Heart left ventricle (tissue), 16 donors: ENCODE measurements around the gene ABCC9. TPM values are rescaled to one million over a fixed set of nuclear protein-coding genes. Genes with fewer than 3 reads are reported as not detected.

Experiments
- ATAC-seq, 4 donors: fragments of 200-7000 bp; cut with Tn5 transposase; one replicate each; pipeline ENCODE4 v1.9.1; 2020 to 2022; ENCODE audit warnings: moderate library complexity in 4 of 4, mild to moderate bottlenecking in 3 of 4, moderate number of reproducible peaks in 1 of 4
- DNase-seq, 5 donors: peaks; one replicate each; pipeline ENCODE4 v3.0.0-alpha.2; 2020
- H3K27ac ChIP-seq, 12 donors: fragments of 200-600 bp; sonication (generic) in 4 of 12; one replicate each; pipeline versions ENCODE4 v1.5.0 to v1.8.0; 2016 to 2022; ENCODE audit warnings: mild to moderate bottlenecking in 2 of 12
- H3K27me3 ChIP-seq, 9 donors: fragments of 200-600 bp; sonication (generic) in 2 of 9; one replicate each; pipeline versions ENCODE4 v1.5.1 to v1.8.0; 2016 to 2022; ENCODE audit warnings: mild to moderate bottlenecking in 3 of 9
- H3K36me3 ChIP-seq, 9 donors: fragments of 200-600 bp; sonication (generic) in 2 of 9; one replicate each; pipeline versions ENCODE4 v1.5.0 to v1.8.0; 2018 to 2022; ENCODE audit warnings: mild to moderate bottlenecking in 2 of 9
- H3K4me1 ChIP-seq, 12 donors: fragments of 200-600 bp; sonication (generic) in 4 of 12; one replicate each; pipeline versions ENCODE4 v1.5.0 to v1.8.0; 2016 to 2022; ENCODE audit warnings: mild to moderate bottlenecking in 3 of 12
- H3K4me3 ChIP-seq, 12 donors: fragments of 200-600 bp; sonication (generic) in 4 of 12; one replicate each; pipeline versions ENCODE4 v1.5.0 to v1.8.0; 2017 to 2022; ENCODE audit warnings: mild to moderate bottlenecking in 9 of 12, moderate library complexity in 4 of 12
- H3K9me3 ChIP-seq, 12 donors: fragments of 200-600 bp; sonication (generic) in 4 of 12; one replicate each; pipeline versions ENCODE4 v1.5.0 to v1.8.0; 2016 to 2022; ENCODE audit warnings: mild to moderate bottlenecking in 1 of 12
- CTCF ChIP-seq, 12 donors: fragments of 200-600 bp; sonication (generic) in 4 of 12; IDR thresholded peaks; one replicate each; pipeline versions ENCODE4 v1.5.0 to v1.8.0; 2018 to 2022; ENCODE audit warnings: antibody characterized with exemption in 12 of 12, mild to moderate bottlenecking in 5 of 12
- POLR2A ChIP-seq, 2 donors: fragments of 450-650 bp; IDR thresholded peaks; one replicate each; pipeline ENCODE4 v1.6.1; 2017; ENCODE audit warnings: antibody characterized with exemption in 2 of 2, mild to moderate bottlenecking in 2 of 2, moderate library complexity in 2 of 2
- WGBS, 4 donors: extraction: QIAGEN DNeasy Blood & Tissue Kit in 2 of 4; methylation state at CpG; one replicate each; pipeline versions ENCODE4 v1.1.5 to v1.1.7; 2013 to 2018; 5-methylcytosine and 5-hydroxymethylcytosine counted together
- intact Hi-C, 10 donors: fragments of 100-400 bp; cut with DNase I; formaldehyde crosslinking; loops; one replicate each; pipeline versions ENCODE4 v1.11.1 to v1.14.2; 2022
- polyA plus RNA-seq, 2 donors: library from polyadenylated mRNA; stranded (reverse); fragments of 200-250 nt; gene quantifications; one replicate each; pipeline ENCODE4 v1.2.3, GENCODE V29; 2013
- total RNA-seq, 9 donors: library from RNA; depleted of rRNA in 2 of 9; stranded (reverse); fragments of >200 nt in 2 of 9; fragmentation: NEBNext Ultra II Directional in 3 of 9; extraction: Animal tissue kit (Norgen Biotek cat#: 25700) in 3 of 9; gene quantifications; one replicate each; pipeline versions ENCODE4 v1.1.0 to v1.2.4, GENCODE V29; 2016 to 2023
- donor health status: ischemic (EF 13 %, LVEDD 7.1; RV severe dilation, severe dysfunction).
- donor health status: healthy with polysubstance abuse.
- donor health status: DM: no; HTN: yes; CAD: no.
- donor health status: DM: no; HTN: no; CAD: no.
- donor health status: ischemic (EF 25% LVEDD 6.9; RV normal size, moderate dysfunction).
- donor health status: ischemic (EF 25% LVEDD 5.7; RV mildly dilated, moderate dysfunction).
- donor health status: healthy.
- donor health status: DM: yes; HTN: yes; CAD: no.
- donor health status: ischemic (EF 35%, LVEDD 5.7; RV mildly dilated, moderate dysfunction).
- donor health status: nonischemic (EF 11% LVEDD 7.7; RV severe dilation, severe dysfunction).
- donor health status: DM: yes; HTN: yes; CAD: no.
- donor health status: PGD.
- donor health status: ischemic (EF 29% LVEDD 5.4; RV normal size, mild dysfunction).
- donor health status: nonischemic (EF 23%, LVEDD 6.1; RV moderate dilation, normal function).

Gene ABCC9
- total and polyA plus RNA-seq, 11 donors, result 14.1 to 103 (median 70.8) TPM

GRCh38 chr12:21837847-21838246, 103.4 kb downstream of the ABCC9 start:
- no peak overlapping the region for H3K4me3 ChIP-seq
- 80 to 87% (median 83%) methylated on average over 2 of the region's 2 CpGs for WGBS, 4 donors
- H3K4me1 ChIP-seq, result no peaks in the 10 kb centered on the region
- no peak for TF ChIP-seq CTCF (IDR thresholded peaks at IDR 0.05)
- no peak for TF ChIP-seq POLR2A (IDR thresholded peaks at IDR 0.05)
- H3K36me3 ChIP-seq, result peaks cover 0 to 92% (median 33%) of the 10 kb centered on the region in 9 donors
- intact Hi-C loops, result loop anchor here in 1 of 10 donors (5.0 kb wide), 1 partner anchor 84 kb away; no protein-coding TSS in a partner anchor
- H3K27me3 ChIP-seq, result no peaks in the 10 kb centered on the region
- ATAC-seq (no peak), DNase-seq (no peak)
- H3K27ac ChIP-seq, result no peak overlapping the region
- H3K9me3 ChIP-seq, result no peaks in the 10 kb centered on the region

DNA sequence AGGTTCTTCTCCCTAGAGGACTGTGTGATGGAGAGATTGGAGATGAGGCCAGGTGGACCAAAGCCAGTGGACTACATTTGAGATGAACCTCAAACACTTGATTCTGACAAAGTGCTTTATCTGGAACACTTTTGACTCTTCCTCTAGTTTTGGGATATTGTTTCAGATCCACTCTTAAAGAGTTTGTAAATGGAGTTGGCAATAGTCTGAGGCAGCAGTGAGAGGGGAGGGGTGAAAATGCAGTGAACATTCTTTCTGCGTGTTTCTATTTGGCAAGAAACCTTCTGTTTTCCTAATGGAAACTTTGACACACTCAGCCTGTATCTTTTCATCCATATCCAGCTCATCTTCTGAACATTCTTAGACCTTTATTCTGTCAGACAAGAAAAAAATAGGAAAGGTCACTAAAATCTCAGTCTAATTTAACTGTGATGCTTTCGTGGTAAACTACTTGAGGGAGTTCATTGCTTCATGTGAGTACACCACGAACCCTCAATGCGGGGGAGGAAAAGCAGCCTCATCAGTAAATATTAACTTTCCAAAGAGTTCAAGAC, 109.4 kb downstream of the ABCC9 start:
- Histone ChIP-seq H3K9me3 (no peaks in the 10 kb centered on the region), H3K27ac (peak overlapping the region; percentile 4 to 79 (median 64)), H3K27me3 (no peaks in the 10 kb centered on the region), H3K4me1 (peaks cover 0 to 25% (median 3%) of the 10 kb centered on the region in 12 donors), H3K36me3 (peaks cover 0 to 64% (median 8%) of the 10 kb centered on the region in 9 donors), H3K4me3 (no peak overlapping the region)
- intact Hi-C loops, result loop anchor here in 1 of 10 donors (5.0 kb wide), 1 partner anchor 110 kb away; the partner anchor contains the start of gene ABCC9
- DNase-seq (peak in 4 of 5 donors; percentile 29 to 41 (median 34)), ATAC-seq (peak; percentile 71 to 82 (median 74))
- TF ChIP-seq POLR2A (IDR thresholded peaks at IDR 0.05) (no peak), CTCF (IDR thresholded peaks at IDR 0.05) (no peak)
- 39 to 59% (median 53%) methylated on average over 4 of the region's 4 CpGs for WGBS, 4 donors

DNA sequence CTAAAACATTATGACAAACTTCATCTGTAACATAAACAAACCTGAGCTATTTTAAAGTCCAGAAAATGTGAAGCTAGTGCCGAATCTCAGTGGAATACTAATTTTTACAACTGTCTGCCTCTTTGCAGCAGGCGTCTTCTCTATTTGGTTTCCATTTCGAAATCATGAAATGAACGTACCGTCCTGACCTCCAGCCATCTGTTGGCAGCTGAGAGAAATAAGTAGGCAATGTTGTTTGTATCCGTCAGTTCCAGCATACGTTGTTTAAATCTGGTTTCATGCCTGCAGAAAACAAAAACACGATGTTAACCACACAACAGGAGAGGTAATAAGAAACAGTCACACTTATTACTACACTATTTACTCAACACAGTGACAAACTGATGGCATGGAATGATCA, 112.4 kb downstream of the ABCC9 start:
- H3K36me3 ChIP-seq, result peaks cover 0 to 42% (median 1%) of the 10 kb centered on the region in 9 donors
- 71 to 75% (median 72%) methylated on average over 8 of the region's 8 CpGs for WGBS, 4 donors
- DNase-seq (no peak), ATAC-seq (peak in 1 of 4 donors; percentile 44)
- no peak overlapping the region for H3K4me3 ChIP-seq
- H3K9me3 ChIP-seq, result no peaks in the 10 kb centered on the region
- H3K27ac ChIP-seq, result peak overlapping the region in 5 of 12 donors; percentile 5 to 61 (median 38)
- H3K27me3 ChIP-seq, result no peaks in the 10 kb centered on the region
- TF ChIP-seq POLR2A (IDR thresholded peaks at IDR 0.05) (no peak), CTCF (IDR thresholded peaks at IDR 0.05) (no peak)
- intact Hi-C loops, result loop anchor here in 2 of 10 donors (10.0 kb wide), 2 partner anchors 54 to 114 kb away; partner anchors contain the start of gene KCNJ8 (in 1 of the 2)
- H3K4me1 ChIP-seq, result peaks cover 0 to 29% (median 4%) of the 10 kb centered on the region in 12 donors

GRCh38 chr12:21828136-21828775, 113.0 kb downstream of the ABCC9 start:
- no peak for TF ChIP-seq CTCF (IDR thresholded peaks at IDR 0.05)
- no peak for TF ChIP-seq POLR2A (IDR thresholded peaks at IDR 0.05)
- 84 to 91% (median 86%) methylated on average over 4 of the region's 4 CpGs for WGBS, 4 donors
- Histone ChIP-seq H3K27me3 (no peaks in the 10 kb centered on the region), H3K36me3 (peaks cover 0 to 36% (median 0%) of the 10 kb centered on the region in 9 donors), H3K4me3 (no peak overlapping the region), H3K27ac (peak overlapping the region in 6 of 12 donors; percentile 5 to 61 (median 42)), H3K9me3 (no peaks in the 10 kb centered on the region), H3K4me1 (peaks cover 0 to 29% (median 4%) of the 10 kb centered on the region in 12 donors)
- intact Hi-C loops, result loop anchor here in 2 of 10 donors (10.0 kb wide), 2 partner anchors 53 to 113 kb away; partner anchors contain the start of gene KCNJ8 (in 1 of the 2)
- ATAC-seq, result no peak
- no peak for DNase-seq
